ENCODE measurements around the gene EME2. TPM values are rescaled to one million over a fixed set of nuclear protein-coding genes. Genes with fewer than 3 reads are reported as not detected.

The EME2 gene
- total and polyA plus RNA-seq, 4 donors = 1.4 to 9.0 (median 3.0) TPM

DNA sequence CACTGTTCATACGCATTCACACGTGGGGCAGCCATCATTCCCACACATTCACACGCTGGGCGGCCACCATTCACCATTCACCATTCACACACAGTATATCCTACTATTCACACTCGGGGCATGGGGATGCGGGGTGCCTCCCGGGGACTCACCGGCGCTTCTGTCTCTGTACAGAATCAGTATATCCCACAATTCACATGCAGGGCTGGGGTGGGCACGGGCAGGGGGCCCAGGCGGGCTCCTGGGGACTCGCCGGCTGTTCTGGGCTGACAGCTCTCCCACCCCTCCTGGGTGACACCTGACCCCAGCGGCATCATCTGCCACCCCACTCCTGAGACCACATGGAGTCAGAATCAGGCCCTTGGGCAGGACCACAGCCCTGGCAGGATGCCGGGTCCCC lies 10.9 kb upstream of the EME2 start:
- no peak overlapping the region for H3K4me3 ChIP-seq (ENCODE audit: low read depth in 1 of 3, low read length in 3 of 3)
- 97% methylated on average over 15 of the region's 15 CpGs for WGBS
- H3K4me1 ChIP-seq (ENCODE audit: control insufficient read depth in 4 of 4, insufficient read depth in 4 of 4, low read length in 3 of 4) = no peaks in the 10 kb centered on the region
- H3K27ac ChIP-seq (ENCODE audit: low read depth in 1 of 2, low read length in 2 of 2) = no peak overlapping the region
- DNase-seq (ENCODE audit: low spot score) = no peak
- no peak for TF ChIP-seq HNF4G (IDR thresholded peaks at IDR 0.05)
- TF ChIP-seq JUND (IDR thresholded peaks at IDR 0.05) = no peak
- TF ChIP-seq, protein P1, sequence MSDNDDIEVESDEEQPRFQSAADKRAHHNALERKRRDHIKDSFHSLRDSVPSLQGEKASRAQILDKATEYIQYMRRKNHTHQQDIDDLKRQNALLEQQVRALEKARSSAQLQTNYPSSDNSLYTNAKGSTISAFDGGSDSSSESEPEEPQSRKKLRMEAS (IDR thresholded peaks at IDR 0.05) = no peak
- no peak for TF ChIP-seq FOXA2 (IDR thresholded peaks at IDR 0.05)
- TF ChIP-seq, protein P2, sequence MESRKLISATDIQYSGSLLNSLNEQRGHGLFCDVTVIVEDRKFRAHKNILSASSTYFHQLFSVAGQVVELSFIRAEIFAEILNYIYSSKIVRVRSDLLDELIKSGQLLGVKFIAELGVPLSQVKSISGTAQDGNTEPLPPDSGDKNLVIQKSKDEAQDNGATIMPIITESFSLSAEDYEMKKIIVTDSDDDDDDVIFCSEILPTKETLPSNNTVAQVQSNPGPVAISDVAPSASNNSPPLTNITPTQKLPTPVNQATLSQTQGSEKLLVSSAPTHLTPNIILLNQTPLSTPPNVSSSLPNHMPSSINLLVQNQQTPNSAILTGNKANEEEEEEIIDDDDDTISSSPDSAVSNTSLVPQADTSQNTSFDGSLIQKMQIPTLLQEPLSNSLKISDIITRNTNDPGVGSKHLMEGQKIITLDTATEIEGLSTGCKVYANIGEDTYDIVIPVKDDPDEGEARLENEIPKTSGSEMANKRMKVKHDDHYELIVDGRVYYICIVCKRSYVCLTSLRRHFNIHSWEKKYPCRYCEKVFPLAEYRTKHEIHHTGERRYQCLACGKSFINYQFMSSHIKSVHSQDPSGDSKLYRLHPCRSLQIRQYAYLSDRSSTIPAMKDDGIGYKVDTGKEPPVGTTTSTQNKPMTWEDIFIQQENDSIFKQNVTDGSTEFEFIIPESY (IDR thresholded peaks at IDR 0.05) = no peak
- TF ChIP-seq NR2F2 (IDR thresholded peaks at IDR 0.05) = no peak
- no peak for TF ChIP-seq TAF1 (conservative IDR thresholded peaks at IDR 0.05)
- TF ChIP-seq ATF3 (IDR thresholded peaks at IDR 0.05) = no peak
- TF ChIP-seq HNF4A (conservative IDR thresholded peaks at IDR 0.05) = no peak
- TF ChIP-seq YY1 (IDR thresholded peaks at IDR 0.05) = no peak
- TF ChIP-seq GABPA (IDR thresholded peaks at IDR 0.05 in 1 of 2, conservative IDR thresholded peaks at IDR 0.05 in 1 of 2) = no peak
- TF ChIP-seq, protein P3, sequence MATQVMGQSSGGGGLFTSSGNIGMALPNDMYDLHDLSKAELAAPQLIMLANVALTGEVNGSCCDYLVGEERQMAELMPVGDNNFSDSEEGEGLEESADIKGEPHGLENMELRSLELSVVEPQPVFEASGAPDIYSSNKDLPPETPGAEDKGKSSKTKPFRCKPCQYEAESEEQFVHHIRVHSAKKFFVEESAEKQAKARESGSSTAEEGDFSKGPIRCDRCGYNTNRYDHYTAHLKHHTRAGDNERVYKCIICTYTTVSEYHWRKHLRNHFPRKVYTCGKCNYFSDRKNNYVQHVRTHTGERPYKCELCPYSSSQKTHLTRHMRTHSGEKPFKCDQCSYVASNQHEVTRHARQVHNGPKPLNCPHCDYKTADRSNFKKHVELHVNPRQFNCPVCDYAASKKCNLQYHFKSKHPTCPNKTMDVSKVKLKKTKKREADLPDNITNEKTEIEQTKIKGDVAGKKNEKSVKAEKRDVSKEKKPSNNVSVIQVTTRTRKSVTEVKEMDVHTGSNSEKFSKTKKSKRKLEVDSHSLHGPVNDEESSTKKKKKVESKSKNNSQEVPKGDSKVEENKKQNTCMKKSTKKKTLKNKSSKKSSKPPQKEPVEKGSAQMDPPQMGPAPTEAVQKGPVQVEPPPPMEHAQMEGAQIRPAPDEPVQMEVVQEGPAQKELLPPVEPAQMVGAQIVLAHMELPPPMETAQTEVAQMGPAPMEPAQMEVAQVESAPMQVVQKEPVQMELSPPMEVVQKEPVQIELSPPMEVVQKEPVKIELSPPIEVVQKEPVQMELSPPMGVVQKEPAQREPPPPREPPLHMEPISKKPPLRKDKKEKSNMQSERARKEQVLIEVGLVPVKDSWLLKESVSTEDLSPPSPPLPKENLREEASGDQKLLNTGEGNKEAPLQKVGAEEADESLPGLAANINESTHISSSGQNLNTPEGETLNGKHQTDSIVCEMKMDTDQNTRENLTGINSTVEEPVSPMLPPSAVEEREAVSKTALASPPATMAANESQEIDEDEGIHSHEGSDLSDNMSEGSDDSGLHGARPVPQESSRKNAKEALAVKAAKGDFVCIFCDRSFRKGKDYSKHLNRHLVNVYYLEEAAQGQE (IDR thresholded peaks at IDR 0.05) = no peak
- TF ChIP-seq EGR1 (IDR thresholded peaks at IDR 0.05; ENCODE audit: low read depth in 2 of 2) = no peak
- TF ChIP-seq SP1 (IDR thresholded peaks at IDR 0.05) = no peak
- no peak for TF ChIP-seq RAD21 (IDR thresholded peaks at IDR 0.05)
- no peak for TF ChIP-seq FOXA1 (IDR thresholded peaks at IDR 0.05)
- TF ChIP-seq, protein P4, sequence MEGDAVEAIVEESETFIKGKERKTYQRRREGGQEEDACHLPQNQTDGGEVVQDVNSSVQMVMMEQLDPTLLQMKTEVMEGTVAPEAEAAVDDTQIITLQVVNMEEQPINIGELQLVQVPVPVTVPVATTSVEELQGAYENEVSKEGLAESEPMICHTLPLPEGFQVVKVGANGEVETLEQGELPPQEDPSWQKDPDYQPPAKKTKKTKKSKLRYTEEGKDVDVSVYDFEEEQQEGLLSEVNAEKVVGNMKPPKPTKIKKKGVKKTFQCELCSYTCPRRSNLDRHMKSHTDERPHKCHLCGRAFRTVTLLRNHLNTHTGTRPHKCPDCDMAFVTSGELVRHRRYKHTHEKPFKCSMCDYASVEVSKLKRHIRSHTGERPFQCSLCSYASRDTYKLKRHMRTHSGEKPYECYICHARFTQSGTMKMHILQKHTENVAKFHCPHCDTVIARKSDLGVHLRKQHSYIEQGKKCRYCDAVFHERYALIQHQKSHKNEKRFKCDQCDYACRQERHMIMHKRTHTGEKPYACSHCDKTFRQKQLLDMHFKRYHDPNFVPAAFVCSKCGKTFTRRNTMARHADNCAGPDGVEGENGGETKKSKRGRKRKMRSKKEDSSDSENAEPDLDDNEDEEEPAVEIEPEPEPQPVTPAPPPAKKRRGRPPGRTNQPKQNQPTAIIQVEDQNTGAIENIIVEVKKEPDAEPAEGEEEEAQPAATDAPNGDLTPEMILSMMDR (IDR thresholded peaks at IDR 0.05; ENCODE audit: low read depth, low read length, missing input control) = no peak
- H3K9ac ChIP-seq (ENCODE audit: low read depth in 1 of 2, low read length in 2 of 2) = no peak overlapping the region
- no peaks in the 10 kb centered on the region for H3K27me3 ChIP-seq (ENCODE audit: control insufficient read depth in 4 of 4, insufficient read depth in 4 of 4, low read length in 3 of 4)
- H3K36me3 ChIP-seq (ENCODE audit: control insufficient read depth in 4 of 4, insufficient read depth in 3 of 4, low read depth in 1 of 4, low read length in 3 of 4) = peaks cover 9 to 56% (median 18%) of the 10 kb centered on the region in 4 donors
- H3K9me3 ChIP-seq (ENCODE audit: control insufficient read depth in 4 of 4, low read length in 3 of 4) = no peaks in the 10 kb centered on the region

Measured in liver (tissue), 9 donors.